Spleen (tissue), 7 donors: ENCODE measurements around the gene ACSL5.

Source experiments
- POLR2A ChIP-seq, 3 donors: fragments of 450-650 bp; IDR thresholded peaks; one replicate each; pipeline ENCODE4 v1.5.1; 2017; ENCODE audit warnings: antibody characterized with exemption in 3 of 3, mild to moderate bottlenecking in 1 of 3
- POLR2AphosphoS5 ChIP-seq, 3 donors: sonication (generic); formaldehyde crosslinking; IDR thresholded peaks; one replicate each; pipeline ENCODE4 v1.5.1; 2017; ENCODE audit warnings: antibody characterized with exemption in 3 of 3
- TF ChIP-seq, protein P1 (sequence below), 11 experiments: fragments of 200-600 bp in 7 of 11; fragments of 450-650 bp in 4 of 11; sonication (generic) in 4 of 11; IDR thresholded peaks in 8 of 11; conservative IDR thresholded peaks in 3 of 11; 1 replicate in 7 of 11; 2 replicates in 4 of 11; pipeline versions ENCODE4 v1.4.0 to v1.8.0; 2016 to 2021; ENCODE audit warnings: antibody characterized with exemption in 11 of 11, inconsistent platforms in 4 of 11, mild to moderate bottlenecking in 1 of 11
- donor health status: DM: no; HTN: no; CAD: no; lungs with moderate emphysema.
- donor health status: DM: no; HTN: no; CAD: no.
- donor health status: DM: no; HTN: no; CAD: no.

GRCh38 chr10:112335868-112336265, 38.0 kb upstream of the ACSL5 start:
- TF ChIP-seq POLR2AphosphoS5 (IDR thresholded peaks at IDR 0.05) (no peak), POLR2A (IDR thresholded peaks at IDR 0.05) (no peak)
- TF ChIP-seq, protein P1, sequence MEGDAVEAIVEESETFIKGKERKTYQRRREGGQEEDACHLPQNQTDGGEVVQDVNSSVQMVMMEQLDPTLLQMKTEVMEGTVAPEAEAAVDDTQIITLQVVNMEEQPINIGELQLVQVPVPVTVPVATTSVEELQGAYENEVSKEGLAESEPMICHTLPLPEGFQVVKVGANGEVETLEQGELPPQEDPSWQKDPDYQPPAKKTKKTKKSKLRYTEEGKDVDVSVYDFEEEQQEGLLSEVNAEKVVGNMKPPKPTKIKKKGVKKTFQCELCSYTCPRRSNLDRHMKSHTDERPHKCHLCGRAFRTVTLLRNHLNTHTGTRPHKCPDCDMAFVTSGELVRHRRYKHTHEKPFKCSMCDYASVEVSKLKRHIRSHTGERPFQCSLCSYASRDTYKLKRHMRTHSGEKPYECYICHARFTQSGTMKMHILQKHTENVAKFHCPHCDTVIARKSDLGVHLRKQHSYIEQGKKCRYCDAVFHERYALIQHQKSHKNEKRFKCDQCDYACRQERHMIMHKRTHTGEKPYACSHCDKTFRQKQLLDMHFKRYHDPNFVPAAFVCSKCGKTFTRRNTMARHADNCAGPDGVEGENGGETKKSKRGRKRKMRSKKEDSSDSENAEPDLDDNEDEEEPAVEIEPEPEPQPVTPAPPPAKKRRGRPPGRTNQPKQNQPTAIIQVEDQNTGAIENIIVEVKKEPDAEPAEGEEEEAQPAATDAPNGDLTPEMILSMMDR (IDR thresholded peaks at IDR 0.05 in 8 of 11, conservative IDR thresholded peaks at IDR 0.05 in 3 of 11) = no peak
